NB4 (cell line): ENCODE data around the gene METRN.

Experiments
- POLR2A ChIP-seq: IDR thresholded peaks from 2 replicates; pipeline ENCODE4 v1.6.1; 2011; ENCODE audit warnings: mild to moderate bottlenecking; ENCODE audit not compliant: insufficient read length; ENCODE audit errors: extremely low read depth
- TF ChIP-seq, protein P1 (sequence below): IDR thresholded peaks from one replicate; pipeline ENCODE4 v1.5.1; 2012; ENCODE audit warnings: low read depth, low read length

GRCh38 chr16:695355-696089 is 19.4 kb upstream of the METRN start:
- no peak for TF ChIP-seq POLR2A
- TF ChIP-seq, protein P1, sequence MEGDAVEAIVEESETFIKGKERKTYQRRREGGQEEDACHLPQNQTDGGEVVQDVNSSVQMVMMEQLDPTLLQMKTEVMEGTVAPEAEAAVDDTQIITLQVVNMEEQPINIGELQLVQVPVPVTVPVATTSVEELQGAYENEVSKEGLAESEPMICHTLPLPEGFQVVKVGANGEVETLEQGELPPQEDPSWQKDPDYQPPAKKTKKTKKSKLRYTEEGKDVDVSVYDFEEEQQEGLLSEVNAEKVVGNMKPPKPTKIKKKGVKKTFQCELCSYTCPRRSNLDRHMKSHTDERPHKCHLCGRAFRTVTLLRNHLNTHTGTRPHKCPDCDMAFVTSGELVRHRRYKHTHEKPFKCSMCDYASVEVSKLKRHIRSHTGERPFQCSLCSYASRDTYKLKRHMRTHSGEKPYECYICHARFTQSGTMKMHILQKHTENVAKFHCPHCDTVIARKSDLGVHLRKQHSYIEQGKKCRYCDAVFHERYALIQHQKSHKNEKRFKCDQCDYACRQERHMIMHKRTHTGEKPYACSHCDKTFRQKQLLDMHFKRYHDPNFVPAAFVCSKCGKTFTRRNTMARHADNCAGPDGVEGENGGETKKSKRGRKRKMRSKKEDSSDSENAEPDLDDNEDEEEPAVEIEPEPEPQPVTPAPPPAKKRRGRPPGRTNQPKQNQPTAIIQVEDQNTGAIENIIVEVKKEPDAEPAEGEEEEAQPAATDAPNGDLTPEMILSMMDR, result no peak
